Tibial nerve (tissue), 4 donors: ENCODE measurements around the gene COA7.

Experiments
- EP300 ChIP-seq, 2 donors: sonication (generic); formaldehyde crosslinking; IDR thresholded peaks; one replicate each; pipeline ENCODE4 v1.6.1; 2017; ENCODE audit warnings: antibody characterized with exemption in 2 of 2, mild to moderate bottlenecking in 1 of 2
- POLR2A ChIP-seq, 2 donors: fragments of 450-650 bp; IDR thresholded peaks; one replicate each; pipeline ENCODE4 v1.6.1; 2017; ENCODE audit warnings: antibody characterized with exemption in 2 of 2, mild to moderate bottlenecking in 2 of 2, moderate library complexity in 2 of 2
- TF ChIP-seq, protein P1 (sequence below), 5 experiments: fragments of 200-600 bp in 3 of 5; fragments of 450-650 bp in 2 of 5; sonication (generic) in 3 of 5; IDR thresholded peaks; one replicate each; pipeline ENCODE4 v1.5.1; 2016 to 2019; ENCODE audit warnings: antibody characterized with exemption in 5 of 5, mild to moderate bottlenecking in 3 of 5, moderate library complexity in 2 of 5

DNA sequence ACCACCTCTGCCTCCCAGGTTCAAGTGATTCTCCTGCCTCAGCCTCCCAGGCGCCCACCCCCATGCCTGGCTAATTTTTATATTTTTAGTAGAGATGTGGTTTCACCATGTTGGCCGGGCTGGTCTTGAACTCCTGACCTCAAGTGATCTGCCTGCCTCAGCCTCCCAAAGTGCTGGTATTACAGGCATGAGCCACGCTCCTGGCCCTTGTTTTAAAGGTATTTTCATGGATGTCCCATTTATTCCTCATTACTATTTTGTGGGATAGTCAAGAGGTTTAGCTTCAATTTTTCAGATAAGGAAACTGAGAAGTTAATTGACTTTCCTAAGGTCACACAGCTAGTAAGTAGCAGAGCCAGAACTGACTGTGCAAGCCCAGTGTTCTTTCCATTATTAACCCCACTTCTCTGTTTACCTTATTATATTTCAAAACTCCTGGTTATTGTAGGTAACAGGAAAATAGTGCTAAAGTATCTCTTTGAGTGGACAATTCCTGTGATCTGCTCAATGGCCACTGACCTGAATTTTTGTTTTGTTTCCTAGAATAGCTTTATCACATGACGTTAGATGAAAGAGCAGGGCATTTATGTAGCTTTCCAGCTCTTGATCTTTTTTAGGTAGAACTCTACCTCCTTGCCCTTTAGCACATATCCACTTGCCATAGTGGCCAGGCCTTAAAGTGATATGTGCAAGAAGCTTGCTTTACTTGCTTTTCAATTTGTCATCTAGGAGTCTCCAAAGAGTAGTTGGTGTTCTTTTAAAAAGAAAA lies 41.7 kb upstream of the COA7 start:
- TF ChIP-seq POLR2A (IDR thresholded peaks at IDR 0.05) (no peak), EP300 (IDR thresholded peaks at IDR 0.05) (no peak)
- TF ChIP-seq, protein P1, sequence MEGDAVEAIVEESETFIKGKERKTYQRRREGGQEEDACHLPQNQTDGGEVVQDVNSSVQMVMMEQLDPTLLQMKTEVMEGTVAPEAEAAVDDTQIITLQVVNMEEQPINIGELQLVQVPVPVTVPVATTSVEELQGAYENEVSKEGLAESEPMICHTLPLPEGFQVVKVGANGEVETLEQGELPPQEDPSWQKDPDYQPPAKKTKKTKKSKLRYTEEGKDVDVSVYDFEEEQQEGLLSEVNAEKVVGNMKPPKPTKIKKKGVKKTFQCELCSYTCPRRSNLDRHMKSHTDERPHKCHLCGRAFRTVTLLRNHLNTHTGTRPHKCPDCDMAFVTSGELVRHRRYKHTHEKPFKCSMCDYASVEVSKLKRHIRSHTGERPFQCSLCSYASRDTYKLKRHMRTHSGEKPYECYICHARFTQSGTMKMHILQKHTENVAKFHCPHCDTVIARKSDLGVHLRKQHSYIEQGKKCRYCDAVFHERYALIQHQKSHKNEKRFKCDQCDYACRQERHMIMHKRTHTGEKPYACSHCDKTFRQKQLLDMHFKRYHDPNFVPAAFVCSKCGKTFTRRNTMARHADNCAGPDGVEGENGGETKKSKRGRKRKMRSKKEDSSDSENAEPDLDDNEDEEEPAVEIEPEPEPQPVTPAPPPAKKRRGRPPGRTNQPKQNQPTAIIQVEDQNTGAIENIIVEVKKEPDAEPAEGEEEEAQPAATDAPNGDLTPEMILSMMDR (IDR thresholded peaks at IDR 0.05), result no peak
